ENCODE results near the gene AUNIP.

DNA sequence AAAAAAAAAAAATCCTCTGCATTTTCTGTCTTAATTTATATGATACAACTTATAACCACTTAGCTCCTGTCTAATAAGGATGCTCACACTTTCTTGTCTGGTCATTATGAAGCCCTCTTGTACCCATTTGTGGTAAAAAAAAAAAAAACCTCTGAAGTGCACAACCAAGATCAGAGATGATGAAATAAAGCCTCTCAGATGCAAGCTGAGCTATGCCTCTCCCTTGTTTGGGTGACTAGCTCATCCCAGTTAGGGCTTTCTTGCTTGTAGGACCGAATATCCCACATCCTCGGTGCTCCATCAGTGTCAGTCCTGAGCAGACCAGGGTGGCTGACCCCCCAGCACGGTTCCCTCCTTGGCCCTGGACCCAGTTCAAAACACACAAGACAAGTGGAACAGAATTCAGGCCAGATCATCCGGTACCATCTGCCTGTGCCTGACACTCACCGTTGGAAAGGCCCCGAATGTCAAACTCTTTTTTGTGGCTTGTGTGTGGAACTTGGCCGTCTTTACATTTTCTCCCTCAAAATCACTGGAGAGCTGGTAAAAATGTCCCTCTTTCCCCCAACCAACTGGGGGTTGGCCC, 65.6 kb downstream of the AUNIP start:
- TF ChIP-seq EZH2 (IDR thresholded peaks at IDR 0.05; ENCODE audit: borderline replicate concordance, low read length) = no peak
- TF ChIP-seq, protein P1, sequence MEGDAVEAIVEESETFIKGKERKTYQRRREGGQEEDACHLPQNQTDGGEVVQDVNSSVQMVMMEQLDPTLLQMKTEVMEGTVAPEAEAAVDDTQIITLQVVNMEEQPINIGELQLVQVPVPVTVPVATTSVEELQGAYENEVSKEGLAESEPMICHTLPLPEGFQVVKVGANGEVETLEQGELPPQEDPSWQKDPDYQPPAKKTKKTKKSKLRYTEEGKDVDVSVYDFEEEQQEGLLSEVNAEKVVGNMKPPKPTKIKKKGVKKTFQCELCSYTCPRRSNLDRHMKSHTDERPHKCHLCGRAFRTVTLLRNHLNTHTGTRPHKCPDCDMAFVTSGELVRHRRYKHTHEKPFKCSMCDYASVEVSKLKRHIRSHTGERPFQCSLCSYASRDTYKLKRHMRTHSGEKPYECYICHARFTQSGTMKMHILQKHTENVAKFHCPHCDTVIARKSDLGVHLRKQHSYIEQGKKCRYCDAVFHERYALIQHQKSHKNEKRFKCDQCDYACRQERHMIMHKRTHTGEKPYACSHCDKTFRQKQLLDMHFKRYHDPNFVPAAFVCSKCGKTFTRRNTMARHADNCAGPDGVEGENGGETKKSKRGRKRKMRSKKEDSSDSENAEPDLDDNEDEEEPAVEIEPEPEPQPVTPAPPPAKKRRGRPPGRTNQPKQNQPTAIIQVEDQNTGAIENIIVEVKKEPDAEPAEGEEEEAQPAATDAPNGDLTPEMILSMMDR (conservative IDR thresholded peaks at IDR 0.05 in 1 of 2, IDR thresholded peaks at IDR 0.05 in 1 of 2; ENCODE audit: extremely low read depth in 1 of 2, insufficient read depth in 1 of 2, low read depth in 1 of 2, low read length in 2 of 2) = no peak
